ENCODE results near the gene TPST2. TPM values are rescaled to one million over a fixed set of nuclear protein-coding genes. Genes with fewer than 3 reads are reported as not detected.

The TPST2 gene
- polyA plus RNA-seq, 1 experiment, result 33.6 TPM

DNA sequence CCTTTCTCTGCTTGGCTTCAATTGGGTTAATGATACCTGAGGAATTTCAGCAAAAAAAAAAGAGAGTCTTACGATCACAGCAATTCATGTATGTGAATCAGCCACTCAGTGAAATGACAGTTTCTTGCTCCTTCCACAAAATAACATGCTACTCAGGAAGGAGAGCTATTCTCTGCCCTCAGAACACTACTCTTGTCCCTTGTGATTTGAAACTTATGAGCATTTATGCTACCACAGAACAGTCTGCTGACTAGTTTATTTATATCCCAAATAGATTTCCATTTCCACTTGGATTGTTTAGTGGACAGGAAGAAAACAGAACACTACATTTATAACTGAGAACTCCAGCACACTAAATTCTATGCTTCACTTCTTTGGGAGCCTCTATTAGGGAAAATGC lies 86.2 kb downstream of the TPST2 start:
- Histone ChIP-seq H3K4me3 (ENCODE audit: low read depth, low read length) (no peak overlapping the region), H3K27ac (ENCODE audit: low read depth, low read length) (no peak overlapping the region), H3K9me3 (ENCODE audit: control insufficient read depth, insufficient read depth, low read length) (no peaks in the 10 kb centered on the region; the same call in 1 of the 2 replicates), H3K27me3 (ENCODE audit: control insufficient read depth, insufficient read depth, low read length) (no peaks in the 10 kb centered on the region)
- no peak for DNase-seq (ENCODE audit: low read depth, low spot score)
- TF ChIP-seq, protein P1, sequence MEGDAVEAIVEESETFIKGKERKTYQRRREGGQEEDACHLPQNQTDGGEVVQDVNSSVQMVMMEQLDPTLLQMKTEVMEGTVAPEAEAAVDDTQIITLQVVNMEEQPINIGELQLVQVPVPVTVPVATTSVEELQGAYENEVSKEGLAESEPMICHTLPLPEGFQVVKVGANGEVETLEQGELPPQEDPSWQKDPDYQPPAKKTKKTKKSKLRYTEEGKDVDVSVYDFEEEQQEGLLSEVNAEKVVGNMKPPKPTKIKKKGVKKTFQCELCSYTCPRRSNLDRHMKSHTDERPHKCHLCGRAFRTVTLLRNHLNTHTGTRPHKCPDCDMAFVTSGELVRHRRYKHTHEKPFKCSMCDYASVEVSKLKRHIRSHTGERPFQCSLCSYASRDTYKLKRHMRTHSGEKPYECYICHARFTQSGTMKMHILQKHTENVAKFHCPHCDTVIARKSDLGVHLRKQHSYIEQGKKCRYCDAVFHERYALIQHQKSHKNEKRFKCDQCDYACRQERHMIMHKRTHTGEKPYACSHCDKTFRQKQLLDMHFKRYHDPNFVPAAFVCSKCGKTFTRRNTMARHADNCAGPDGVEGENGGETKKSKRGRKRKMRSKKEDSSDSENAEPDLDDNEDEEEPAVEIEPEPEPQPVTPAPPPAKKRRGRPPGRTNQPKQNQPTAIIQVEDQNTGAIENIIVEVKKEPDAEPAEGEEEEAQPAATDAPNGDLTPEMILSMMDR (IDR thresholded peaks at IDR 0.05; ENCODE audit: low read depth, low read length), result no peak
- POLR2A ChIA-PET, result no interaction called here
- CTCF ChIA-PET, result interaction anchor here (0.6 to 6.2 kb wide), 8 partner anchors 11 to 220 kb away, joined by 3 to 69 read pairs (median 4); no protein-coding TSS in a partner anchor

DNA sequence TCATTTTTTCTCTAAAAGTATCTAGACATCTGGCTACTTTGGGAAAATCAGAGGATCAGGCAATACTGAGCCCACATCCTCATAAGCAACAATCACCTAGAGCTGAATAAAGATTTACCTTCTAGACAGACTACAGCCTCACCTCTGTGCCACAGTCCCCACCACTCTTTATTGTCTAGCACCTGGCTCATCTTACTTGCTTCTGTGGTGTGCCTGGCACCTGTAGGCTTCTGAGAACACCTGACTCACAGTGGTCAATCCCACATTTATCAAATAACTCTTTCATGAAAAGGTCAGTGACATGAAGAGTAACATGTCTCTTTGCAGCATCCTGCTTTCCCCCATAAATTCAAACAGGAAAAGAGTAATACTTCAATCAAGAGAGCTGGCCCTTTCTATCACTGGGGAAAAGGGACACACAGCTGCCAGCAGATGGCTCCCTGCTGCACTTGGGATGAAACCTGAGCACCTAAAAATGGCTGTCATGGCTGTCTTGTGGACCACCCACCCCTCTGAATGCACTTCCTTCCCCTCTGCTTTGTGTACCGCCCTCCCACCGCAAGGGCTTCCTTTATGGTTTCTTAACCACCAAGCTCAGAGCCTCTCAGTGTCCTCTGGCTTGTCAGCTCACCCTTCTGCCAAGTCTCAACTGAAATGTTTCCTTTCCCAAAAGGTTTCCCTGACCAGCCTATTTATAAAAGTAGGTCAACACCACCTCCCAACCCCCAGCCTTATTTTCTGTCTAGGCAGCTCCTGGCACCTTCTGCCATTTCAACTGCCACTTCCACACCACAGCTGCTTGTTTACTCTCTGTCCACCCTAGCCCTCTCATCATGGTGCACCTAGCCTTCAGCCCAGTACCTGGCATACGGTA lies 87.0 kb downstream of the TPST2 start:
- no peak for DNase-seq (ENCODE audit: low read depth, low spot score)
- TF ChIP-seq, protein P1 (IDR thresholded peaks at IDR 0.05; ENCODE audit: low read depth, low read length), result peak; percentile 60
- Histone ChIP-seq H3K27me3 (ENCODE audit: control insufficient read depth, insufficient read depth, low read length) (no peaks in the 10 kb centered on the region), H3K27ac (ENCODE audit: low read depth, low read length) (no peak overlapping the region), H3K9me3 (ENCODE audit: control insufficient read depth, insufficient read depth, low read length) (no peaks in the 10 kb centered on the region; the same call in 1 of the 2 replicates), H3K4me3 (ENCODE audit: low read depth, low read length) (no peak overlapping the region)
- ChIA-PET POLR2A (no interaction called here), CTCF (interaction anchor here (0.6 to 6.2 kb wide), 9 partner anchors 8 to 1982 kb away, joined by 3 to 69 read pairs (median 4); no protein-coding TSS in a partner anchor)

DNA sequence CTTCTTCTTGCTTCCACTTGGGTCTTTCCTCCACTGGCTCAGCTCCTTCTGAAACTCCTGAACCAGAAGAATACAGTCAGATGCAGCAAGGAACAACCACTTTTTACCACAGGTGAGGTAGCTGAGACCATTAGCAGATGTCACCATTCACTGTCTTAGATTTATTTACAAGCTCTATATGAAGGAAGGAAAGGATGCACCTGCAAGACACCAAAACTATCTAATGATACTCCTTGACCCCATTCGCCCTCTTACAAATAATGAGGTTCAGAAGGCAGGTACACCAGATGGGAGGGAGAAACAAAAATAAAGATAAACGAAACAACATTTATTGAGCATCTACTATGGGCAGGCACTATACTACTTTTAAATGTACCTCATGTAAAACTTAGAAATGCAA lies 87.9 kb downstream of the TPST2 start:
- no peak overlapping the region for H3K4me3 ChIP-seq (ENCODE audit: low read depth, low read length)
- CTCF ChIA-PET, result interaction anchor here (0.8 to 6.2 kb wide), 6 partner anchors 9 to 177 kb away, joined by 3 to 69 read pairs (median 4); no protein-coding TSS in a partner anchor
- TF ChIP-seq, protein P1 (IDR thresholded peaks at IDR 0.05; ENCODE audit: low read depth, low read length), result no peak
- POLR2A ChIA-PET, result interaction anchor here (0.8 kb wide), 1 partner anchor 164 kb away, joined by 3 read pairs; no protein-coding TSS in a partner anchor
- no peak for DNase-seq (ENCODE audit: low read depth, low spot score)
- H3K9me3 ChIP-seq (ENCODE audit: control insufficient read depth, insufficient read depth, low read length), result no peaks in the 10 kb centered on the region; the same call in 1 of the 2 replicates
- no peak overlapping the region for H3K27ac ChIP-seq (ENCODE audit: low read depth, low read length)
- no peaks in the 10 kb centered on the region for H3K27me3 ChIP-seq (ENCODE audit: control insufficient read depth, insufficient read depth, low read length)

DNA sequence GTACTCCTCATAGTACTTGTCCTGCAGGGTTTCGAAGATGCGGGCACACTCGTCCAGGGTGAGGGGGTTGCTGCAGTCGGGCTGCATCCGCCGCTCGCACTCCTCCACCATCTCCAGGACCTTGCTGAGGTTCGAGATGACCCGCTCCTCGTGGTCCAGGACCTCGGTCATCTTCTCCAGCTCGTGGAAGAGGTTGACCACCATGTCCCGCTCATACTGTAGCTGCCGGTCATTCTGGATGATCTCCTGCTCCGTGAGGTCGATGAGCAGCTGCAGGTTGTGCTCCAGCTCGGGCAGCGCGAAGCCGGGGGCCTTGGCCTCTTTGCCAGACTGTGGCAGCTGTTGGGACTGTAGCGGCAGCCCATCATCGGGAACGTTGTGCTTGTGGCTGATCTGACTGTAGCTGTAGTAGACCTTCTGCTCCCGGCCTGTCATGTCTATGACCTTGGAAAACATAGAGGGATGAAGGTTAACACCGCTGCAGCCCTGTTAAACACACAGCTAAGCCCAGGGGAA lies 90.7 kb downstream of the TPST2 start:
- no peak overlapping the region for H3K27ac ChIP-seq (ENCODE audit: low read depth, low read length)
- CTCF ChIA-PET, result interaction anchor here (6.2 kb wide), 1 partner anchor 166 kb away, joined by 69 read pairs; no protein-coding TSS in a partner anchor
- no peaks in the 10 kb centered on the region for H3K27me3 ChIP-seq (ENCODE audit: control insufficient read depth, insufficient read depth, low read length)
- DNase-seq (ENCODE audit: low read depth, low spot score), result no peak
- TF ChIP-seq, protein P1 (IDR thresholded peaks at IDR 0.05; ENCODE audit: low read depth, low read length), result no peak
- POLR2A ChIA-PET, result interaction anchor here (0.6 kb wide), 1 partner anchor 43 kb away, joined by 3 read pairs; no protein-coding TSS in a partner anchor
- no peaks in the 10 kb centered on the region; the same call in 1 of the 2 replicates for H3K9me3 ChIP-seq (ENCODE audit: control insufficient read depth, insufficient read depth, low read length)
- no peak overlapping the region for H3K4me3 ChIP-seq (ENCODE audit: low read depth, low read length)

DNA sequence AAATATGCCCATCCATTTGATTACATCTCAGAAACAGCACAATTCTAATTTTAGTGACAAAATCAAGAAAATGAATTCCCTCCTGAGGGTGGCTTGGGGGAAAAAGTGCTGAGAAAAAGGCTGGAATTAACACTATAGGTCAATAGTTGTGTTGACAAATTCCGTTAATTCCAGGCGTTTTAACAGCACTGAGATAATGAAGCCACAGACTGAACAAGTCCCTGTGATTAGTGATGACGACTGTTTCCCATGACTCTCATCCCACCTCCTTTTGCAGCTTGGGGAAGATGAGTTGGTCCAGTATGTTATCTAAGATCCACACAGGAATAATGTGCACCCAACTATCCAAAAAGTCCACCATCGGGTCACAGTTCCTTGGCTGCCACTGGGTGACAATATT lies 93.5 kb downstream of the TPST2 start:
- ChIA-PET CTCF (no interaction called here), POLR2A (no interaction called here)
- no peak for DNase-seq (ENCODE audit: low read depth, low spot score)
- H3K27ac ChIP-seq (ENCODE audit: low read depth, low read length), result no peak overlapping the region
- H3K4me3 ChIP-seq (ENCODE audit: low read depth, low read length), result no peak overlapping the region
- H3K27me3 ChIP-seq (ENCODE audit: control insufficient read depth, insufficient read depth, low read length), result no peaks in the 10 kb centered on the region
- no peaks in the 10 kb centered on the region; the same call in 1 of the 2 replicates for H3K9me3 ChIP-seq (ENCODE audit: control insufficient read depth, insufficient read depth, low read length)
- TF ChIP-seq, protein P1 (IDR thresholded peaks at IDR 0.05; ENCODE audit: low read depth, low read length), result no peak

All from AG04450 (cell line).